HCT116 (cell line): ENCODE measurements around the gene RBM20. TPM values are rescaled to one million over a fixed set of nuclear protein-coding genes. Genes with fewer than 3 reads are reported as not detected.

ENCODE experiments used
- ATAC-seq: fragments of 200-7000 bp; cut with Tn5 transposase; 2 replicates; pipeline ENCODE4 v1.9.1; 2020; ENCODE audit warnings: mild to moderate bottlenecking, moderate library complexity
- BruUV-seq: library from RNA; stranded (reverse); fragments of 400-500 nt; replicated peaks from 2 replicates; lab custom pipeline; 2021; lab: Mats Ljungman, UMichigan
- CTCF ChIA-PET: fragments of 300-600 bp; sonication (Branson Sonifier 250); formaldehyde crosslinking; loops from one replicate; lab custom pipeline; 2021; ENCODE audit warnings: antibody characterized with exemption; lab: Charles Lee
- POLR2A ChIA-PET: fragments of 300-600, 350-600 bp; sonication (Branson Sonifier 250); formaldehyde crosslinking; loops from one replicate; lab custom pipeline; 2021; ENCODE audit warnings: antibody characterized with exemption; lab: Charles Lee
- RAD21 ChIA-PET, 2 experiments: fragments of 300-600 bp; sonication (Branson Sonifier 250); formaldehyde crosslinking; loops; one replicate each; lab custom pipeline; 2023; ENCODE audit warnings: low total read pairs in 2 of 2; ENCODE audit not compliant: uncharacterized antibody in 2 of 2, unreplicated experiment in 2 of 2, low non-redundant PET in 1 of 2; lab: Charles Lee
- DNase-seq: peaks from one replicate; pipeline ENCODE4 v3.0.0-alpha.2; 2010; ENCODE audit warnings: low read depth, low spot score
- H2AFZ ChIP-seq: fragments of 200-600 bp; shearing (Covaris generic), sonication (generic); 2 replicates; pipeline ENCODE4 v1.6.1; 2017; ENCODE audit warnings: low read depth, mixed run types, mixed read lengths, antibody characterized with exemption, low read length; ENCODE audit not compliant: poor library complexity, severe bottlenecking
- H3K27ac ChIP-seq: 2 replicates; pipeline ENCODE4 v1.5.1; 2012; ENCODE audit warnings: low read depth, low read length
- H3K27me3 ChIP-seq: fragments of 200-600 bp; sonication (generic); 2 replicates; pipeline ENCODE4 v1.6.1; 2016; ENCODE audit warnings: mixed run types, low read length, mixed read lengths; ENCODE audit not compliant: insufficient read depth
- H3K36me3 ChIP-seq, 2 experiments: fragments of 200-500 bp in 1 of 2; fragments of 200-600 bp in 1 of 2; sonication (Bioruptor generic) in 1 of 2; sonication (generic) in 1 of 2; 2 replicates each; pipeline versions ENCODE4 v1.5.1 to v1.6.1; 2014 to 2016; ENCODE audit warnings: low read length in 2 of 2, inconsistent platforms in 1 of 2, mixed read lengths in 1 of 2, mixed run types in 1 of 2; ENCODE audit not compliant: insufficient read depth in 2 of 2, control insufficient read depth in 1 of 2
- H3K4me1 ChIP-seq, 2 experiments: fragments of 200-600 bp in 1 of 2; sonication (generic) in 1 of 2; 2 replicates each; pipeline versions ENCODE4 v1.5.1 to v1.6.1; 2012 to 2017; ENCODE audit warnings: low read length in 2 of 2, inconsistent platforms in 1 of 2, mild to moderate bottlenecking in 1 of 2, mixed read lengths in 1 of 2, mixed run types in 1 of 2, moderate library complexity in 1 of 2; ENCODE audit not compliant: insufficient read depth in 2 of 2, control insufficient read depth in 1 of 2
- H3K4me2 ChIP-seq: fragments of 200-600 bp; sonication (generic); 2 replicates; pipeline ENCODE4 v1.6.1; 2017; ENCODE audit warnings: mixed run types, low read length, mixed read lengths
- H3K4me3 ChIP-seq, 2 experiments: fragments of 200-600 bp in 1 of 2; sonication (generic) in 1 of 2; replicated peaks in 1 of 2; 2 replicates each; pipeline ENCODE4 v1.5.1; 2011 to 2016; ENCODE audit warnings: low read length in 2 of 2, control low read depth in 1 of 2, low read depth in 1 of 2, mild to moderate bottlenecking in 1 of 2, mixed read lengths in 1 of 2, mixed run types in 1 of 2
- H3K79me2 ChIP-seq: fragments of 200-600 bp; sonication (generic); 2 replicates; pipeline ENCODE4 v1.6.1; 2017; ENCODE audit warnings: mild to moderate bottlenecking, mixed run types, low read length, moderate library complexity, mixed read lengths; ENCODE audit not compliant: insufficient read depth
- H3K9ac ChIP-seq: fragments of 200-600 bp; sonication (generic); 2 replicates; pipeline ENCODE4 v1.6.1; 2016; ENCODE audit warnings: low read length, mixed read lengths
- H3K9me2 ChIP-seq: fragments of 200-600 bp; sonication (generic), shearing (Covaris generic); 2 replicates; pipeline ENCODE4 v1.6.1; 2017; ENCODE audit warnings: mixed run types, mild to moderate bottlenecking, moderate library complexity; ENCODE audit not compliant: insufficient read depth
- H3K9me3 ChIP-seq, 2 experiments: fragments of 200-500 bp in 1 of 2; fragments of 200-600 bp in 1 of 2; sonication (Bioruptor generic) in 1 of 2; sonication (generic) in 1 of 2; 2 replicates each; pipeline ENCODE4 v1.6.1; 2014 to 2017; ENCODE audit warnings: low read length in 2 of 2, mixed read lengths in 2 of 2, inconsistent platforms in 1 of 2, low read depth in 1 of 2, mild to moderate bottlenecking in 1 of 2, mixed run types in 1 of 2, moderate library complexity in 1 of 2; ENCODE audit not compliant: control insufficient read depth in 1 of 2, insufficient read depth in 1 of 2
- H4K20me1 ChIP-seq: fragments of 200-600 bp; sonication (generic), shearing (Covaris generic); 2 replicates; pipeline ENCODE4 v1.6.1; 2017; ENCODE audit warnings: mixed run types, mild to moderate bottlenecking, moderate library complexity; ENCODE audit not compliant: insufficient read depth
- CBX3 ChIP-seq: IDR thresholded peaks from 2 replicates; pipeline ENCODE4 v1.6.1; 2012; ENCODE audit warnings: low read depth
- CEBPB ChIP-seq: IDR thresholded peaks from 2 replicates; pipeline ENCODE4 v1.6.1; 2012; ENCODE audit warnings: low read depth
- ELF1 ChIP-seq: IDR thresholded peaks from 2 replicates; pipeline ENCODE4 v1.6.1; 2012; ENCODE audit warnings: low read depth, borderline replicate concordance
- EZH2 ChIP-seq: fragments of 200-600 bp; sonication (generic); IDR thresholded peaks from 2 replicates; pipeline ENCODE4 v1.6.1; 2017; ENCODE audit warnings: antibody characterized with exemption, mixed run types
- FOSL1 ChIP-seq: IDR thresholded peaks from 2 replicates; pipeline ENCODE4 v1.6.1; 2012; ENCODE audit warnings: low read depth
- POLR2A ChIP-seq: IDR thresholded peaks from 2 replicates; pipeline ENCODE4 v1.7.0; 2011; ENCODE audit warnings: borderline replicate concordance; ENCODE audit not compliant: insufficient read depth, insufficient read length; ENCODE audit errors: extremely low read depth
- POLR2AphosphoS5 ChIP-seq: IDR thresholded peaks from 2 replicates; pipeline ENCODE4 v1.6.1; 2011; ENCODE audit warnings: mild to moderate bottlenecking, low read depth, low read length, moderate library complexity
- SP1 ChIP-seq: IDR thresholded peaks from 2 replicates; pipeline ENCODE4 v1.6.1; 2012; ENCODE audit warnings: low read depth
- SRF ChIP-seq: IDR thresholded peaks from 2 replicates; pipeline ENCODE4 v1.6.1; 2012; ENCODE audit warnings: low read depth
- TCF7L2 ChIP-seq: IDR thresholded peaks from 2 replicates; pipeline ENCODE4 v1.7.0; 2011; ENCODE audit warnings: borderline replicate concordance, inconsistent platforms; ENCODE audit not compliant: insufficient read depth, insufficient read length; ENCODE audit errors: extremely low read depth
- intact Hi-C: fragments of 100-400 bp; cut with micrococcal nuclease; formaldehyde crosslinking; loops from 2 replicates; pipeline ENCODE4 v1.10.0; 2022
- total RNA-seq: library from RNA; stranded (reverse); gene quantifications from one replicate; pipeline ENCODE4 v1.2.1, GENCODE V29; 2021; ENCODE audit not compliant: unreplicated experiment
- TF ChIP-seq, protein P1 (sequence below): IDR thresholded peaks from 2 replicates; pipeline ENCODE4 v1.6.1; 2012
- TF ChIP-seq, protein P2 (sequence below): IDR thresholded peaks from 2 replicates; pipeline ENCODE4 v1.6.1; 2012; ENCODE audit warnings: low read depth

RBM20 gene
- total RNA-seq, 1 experiment from 2014 or later, result 2.0 TPM

DNA sequence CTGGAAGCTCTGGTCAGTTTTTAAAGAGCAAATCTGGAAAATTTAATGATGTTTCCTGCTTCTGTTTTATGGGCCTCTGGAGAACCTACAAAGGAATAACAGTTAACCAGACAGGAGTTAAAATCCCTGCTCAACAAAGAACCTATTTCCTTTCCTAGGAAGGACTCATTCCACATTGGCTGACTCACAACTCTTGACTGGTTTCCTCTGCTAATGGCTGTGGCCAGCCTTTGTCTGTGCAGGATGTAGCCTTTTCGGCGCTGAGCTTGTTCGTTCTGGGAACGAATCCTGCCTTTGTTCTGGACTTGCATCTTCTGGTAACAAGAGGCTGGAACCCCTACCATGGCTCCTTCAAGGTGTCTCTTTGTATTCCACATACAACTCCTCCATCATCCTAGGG, 114.8 kb downstream of the RBM20 start:
- TF ChIP-seq ELF1 (no peak), FOSL1 (no peak), EZH2 (no peak), POLR2A (no peak), SP1 (no peak), TCF7L2 (no peak), SRF (no peak), CBX3 (no peak), POLR2AphosphoS5 (no peak), CEBPB (no peak)
- TF ChIP-seq, protein P1, sequence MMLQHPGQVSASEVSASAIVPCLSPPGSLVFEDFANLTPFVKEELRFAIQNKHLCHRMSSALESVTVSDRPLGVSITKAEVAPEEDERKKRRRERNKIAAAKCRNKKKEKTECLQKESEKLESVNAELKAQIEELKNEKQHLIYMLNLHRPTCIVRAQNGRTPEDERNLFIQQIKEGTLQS, result no peak
- TF ChIP-seq, protein P2, sequence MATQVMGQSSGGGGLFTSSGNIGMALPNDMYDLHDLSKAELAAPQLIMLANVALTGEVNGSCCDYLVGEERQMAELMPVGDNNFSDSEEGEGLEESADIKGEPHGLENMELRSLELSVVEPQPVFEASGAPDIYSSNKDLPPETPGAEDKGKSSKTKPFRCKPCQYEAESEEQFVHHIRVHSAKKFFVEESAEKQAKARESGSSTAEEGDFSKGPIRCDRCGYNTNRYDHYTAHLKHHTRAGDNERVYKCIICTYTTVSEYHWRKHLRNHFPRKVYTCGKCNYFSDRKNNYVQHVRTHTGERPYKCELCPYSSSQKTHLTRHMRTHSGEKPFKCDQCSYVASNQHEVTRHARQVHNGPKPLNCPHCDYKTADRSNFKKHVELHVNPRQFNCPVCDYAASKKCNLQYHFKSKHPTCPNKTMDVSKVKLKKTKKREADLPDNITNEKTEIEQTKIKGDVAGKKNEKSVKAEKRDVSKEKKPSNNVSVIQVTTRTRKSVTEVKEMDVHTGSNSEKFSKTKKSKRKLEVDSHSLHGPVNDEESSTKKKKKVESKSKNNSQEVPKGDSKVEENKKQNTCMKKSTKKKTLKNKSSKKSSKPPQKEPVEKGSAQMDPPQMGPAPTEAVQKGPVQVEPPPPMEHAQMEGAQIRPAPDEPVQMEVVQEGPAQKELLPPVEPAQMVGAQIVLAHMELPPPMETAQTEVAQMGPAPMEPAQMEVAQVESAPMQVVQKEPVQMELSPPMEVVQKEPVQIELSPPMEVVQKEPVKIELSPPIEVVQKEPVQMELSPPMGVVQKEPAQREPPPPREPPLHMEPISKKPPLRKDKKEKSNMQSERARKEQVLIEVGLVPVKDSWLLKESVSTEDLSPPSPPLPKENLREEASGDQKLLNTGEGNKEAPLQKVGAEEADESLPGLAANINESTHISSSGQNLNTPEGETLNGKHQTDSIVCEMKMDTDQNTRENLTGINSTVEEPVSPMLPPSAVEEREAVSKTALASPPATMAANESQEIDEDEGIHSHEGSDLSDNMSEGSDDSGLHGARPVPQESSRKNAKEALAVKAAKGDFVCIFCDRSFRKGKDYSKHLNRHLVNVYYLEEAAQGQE, result no peak
- TF ChIP-seq, all 23 proteins: peak for 0
- Histone ChIP-seq H3K36me3 (no peaks in the 10 kb centered on the region), H2AFZ (no peak overlapping the region), H3K4me3 (no peak overlapping the region), H3K27me3 (peaks cover 8% of the 10 kb centered on the region; the same call in 1 of the 2 replicates), H3K9ac (no peak overlapping the region), H3K4me1 (peaks cover 0 to 4% of the 10 kb centered on the region in 2 experiments; a peak in 1 of 4 replicates), H3K9me3 (no peaks in the 10 kb centered on the region), H3K27ac (no peak overlapping the region), H3K4me2 (no peak overlapping the region), H4K20me1 (no peaks in the 10 kb centered on the region), H3K79me2 (no peaks in the 10 kb centered on the region), H3K9me2 (no peaks in the 10 kb centered on the region)
- RAD21 ChIA-PET, result interaction anchor here in 1 of 2 experiments (0.6 kb wide), 1 partner anchor 113 kb away, joined by 5 read pairs; the partner anchor contains the start of gene PDCD4
- CTCF ChIA-PET, result interaction anchor here (1.4 kb wide), 1 partner anchor 13 kb away, joined by 6 read pairs; no protein-coding TSS in a partner anchor
- ATAC-seq, result no peak
- BruUV-seq, result no TSS peak
- POLR2A ChIA-PET, result interaction anchor here (1.1 kb wide), 1 partner anchor 15 kb away, joined by 3 read pairs; no protein-coding TSS in a partner anchor
- intact Hi-C loops, result no loop called here
- no peak for DNase-seq
